Measurements from ENCODE around the gene SPON2.

SPON2 gene

DNA sequence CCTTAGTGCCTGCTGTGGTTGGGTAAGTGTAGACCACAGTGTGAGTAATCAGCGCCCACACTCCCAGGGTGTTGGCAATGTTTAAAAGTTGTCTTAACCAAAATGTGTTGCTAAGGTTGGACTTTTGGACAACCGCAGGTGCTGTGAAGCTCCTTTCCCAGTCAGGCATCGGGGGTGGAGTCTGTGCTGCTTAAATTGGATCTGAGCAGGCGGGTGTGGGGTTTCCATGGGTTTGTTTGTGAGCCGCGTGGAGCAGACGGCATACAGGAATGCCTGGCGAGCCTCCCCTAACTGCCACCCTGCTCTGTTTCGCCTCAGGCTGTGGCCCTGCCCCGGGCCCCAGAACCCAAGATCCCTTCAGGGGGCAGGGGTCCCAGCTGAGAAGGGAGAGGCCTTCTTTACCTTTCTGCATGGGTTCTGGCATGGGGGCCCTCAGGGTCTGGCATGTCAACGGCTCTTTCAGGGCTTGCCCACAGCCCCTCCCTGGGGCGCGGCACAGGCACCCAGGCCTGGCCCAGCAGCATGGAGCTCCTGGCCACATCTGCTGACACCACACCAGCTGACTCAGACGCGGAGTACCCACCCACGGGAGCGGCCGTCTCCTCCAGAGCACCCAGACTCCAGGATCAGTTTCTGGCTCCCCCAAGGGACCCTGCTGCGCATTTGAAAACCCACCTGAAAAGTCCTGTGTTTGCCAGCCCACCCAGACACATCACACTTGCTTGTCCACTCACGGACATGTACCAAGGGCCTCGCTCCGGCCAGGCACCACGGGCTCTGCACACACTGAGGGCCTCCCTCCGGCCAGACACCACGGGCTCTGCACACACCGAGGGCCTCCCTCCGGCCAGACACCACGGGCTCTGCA is 5.1 kb upstream of the SPON2 start:
- Histone ChIP-seq H3K36me3 (ENCODE audit: insufficient read depth, low read length) (no peaks in the 10 kb centered on the region), H3K4me3 (ENCODE audit: low read depth in 1 of 2, low read length in 2 of 2) (no peak overlapping the region), H4K20me1 (ENCODE audit: insufficient read depth, low read length) (no peaks in the 10 kb centered on the region), H3K79me2 (ENCODE audit: insufficient read depth, low read length) (no peaks in the 10 kb centered on the region), H3K9ac (ENCODE audit: low read depth, low read length) (no peak overlapping the region), H3K9me3 (ENCODE audit: insufficient read depth, low read length, severe bottlenecking) (peaks cover 13% of the 10 kb centered on the region), H3K4me1 (ENCODE audit: insufficient read depth, low read length) (no peaks in the 10 kb centered on the region), H3K4me2 (ENCODE audit: insufficient read depth, low read length) (no peak overlapping the region), H3K27ac (ENCODE audit: low read length) (no peak overlapping the region; the same call in 1 of the 2 replicates), H3K27me3 (ENCODE audit: insufficient read depth, low read length, poor library complexity) (no peaks in the 10 kb centered on the region), H2AFZ (ENCODE audit: low read depth, low read length) (no peak overlapping the region)
- TF ChIP-seq, protein P1, sequence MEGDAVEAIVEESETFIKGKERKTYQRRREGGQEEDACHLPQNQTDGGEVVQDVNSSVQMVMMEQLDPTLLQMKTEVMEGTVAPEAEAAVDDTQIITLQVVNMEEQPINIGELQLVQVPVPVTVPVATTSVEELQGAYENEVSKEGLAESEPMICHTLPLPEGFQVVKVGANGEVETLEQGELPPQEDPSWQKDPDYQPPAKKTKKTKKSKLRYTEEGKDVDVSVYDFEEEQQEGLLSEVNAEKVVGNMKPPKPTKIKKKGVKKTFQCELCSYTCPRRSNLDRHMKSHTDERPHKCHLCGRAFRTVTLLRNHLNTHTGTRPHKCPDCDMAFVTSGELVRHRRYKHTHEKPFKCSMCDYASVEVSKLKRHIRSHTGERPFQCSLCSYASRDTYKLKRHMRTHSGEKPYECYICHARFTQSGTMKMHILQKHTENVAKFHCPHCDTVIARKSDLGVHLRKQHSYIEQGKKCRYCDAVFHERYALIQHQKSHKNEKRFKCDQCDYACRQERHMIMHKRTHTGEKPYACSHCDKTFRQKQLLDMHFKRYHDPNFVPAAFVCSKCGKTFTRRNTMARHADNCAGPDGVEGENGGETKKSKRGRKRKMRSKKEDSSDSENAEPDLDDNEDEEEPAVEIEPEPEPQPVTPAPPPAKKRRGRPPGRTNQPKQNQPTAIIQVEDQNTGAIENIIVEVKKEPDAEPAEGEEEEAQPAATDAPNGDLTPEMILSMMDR (IDR thresholded peaks at IDR 0.05; ENCODE audit: borderline replicate concordance, extremely low read depth, low read length, poor library complexity, severe bottlenecking): no peak
- no peak for TF ChIP-seq EZH2 (IDR thresholded peaks at IDR 0.05; ENCODE audit: borderline replicate concordance, low read depth, low read length, severe bottlenecking)
- no peak for ATAC-seq (ENCODE audit: insufficient read depth, low read depth)
- DNase-seq: no peak

DNA sequence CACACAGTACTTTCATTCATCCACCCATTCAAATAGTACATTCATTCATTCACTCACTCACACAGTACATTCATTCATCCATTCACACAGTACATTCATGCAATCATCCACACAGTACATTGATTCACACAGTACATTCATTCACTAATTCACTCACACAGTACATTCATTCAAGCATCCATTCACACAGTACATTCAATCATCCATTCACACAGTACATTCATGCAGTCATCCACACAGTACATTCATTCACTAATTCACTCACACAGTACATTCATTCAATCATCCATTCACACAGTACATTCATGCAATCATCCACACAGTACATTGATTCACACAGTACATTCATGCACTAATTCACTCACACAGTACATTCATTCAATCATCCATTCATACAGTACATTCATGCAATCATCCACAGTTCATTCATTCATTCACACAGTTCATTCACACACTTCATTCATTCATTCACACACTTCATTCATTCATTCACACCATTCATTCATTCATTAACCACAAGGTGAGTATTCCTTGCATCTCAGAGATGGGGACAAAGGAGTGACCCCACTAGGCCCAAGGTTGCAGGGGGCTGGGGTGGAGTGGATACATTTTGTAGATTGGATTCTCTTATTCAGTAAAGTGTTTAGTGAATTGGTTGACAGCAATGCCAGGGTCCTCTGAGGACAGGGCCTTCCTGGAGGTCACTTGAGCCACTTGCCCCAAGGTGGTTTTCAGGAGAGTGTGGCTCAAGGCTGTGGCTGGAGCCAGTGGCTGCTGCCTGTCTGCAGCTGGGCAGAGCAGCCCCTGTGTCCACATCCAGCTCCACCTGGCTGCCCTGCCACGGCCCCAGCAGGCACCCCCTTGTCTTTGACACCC is 4.3 kb upstream of the SPON2 start:
- no peaks in the 10 kb centered on the region for H3K4me1 ChIP-seq (ENCODE audit: insufficient read depth, low read length)
- H3K4me3 ChIP-seq (ENCODE audit: low read depth in 1 of 2, low read length in 2 of 2): no peak overlapping the region
- no peak overlapping the region for H2AFZ ChIP-seq (ENCODE audit: low read depth, low read length)

DNA sequence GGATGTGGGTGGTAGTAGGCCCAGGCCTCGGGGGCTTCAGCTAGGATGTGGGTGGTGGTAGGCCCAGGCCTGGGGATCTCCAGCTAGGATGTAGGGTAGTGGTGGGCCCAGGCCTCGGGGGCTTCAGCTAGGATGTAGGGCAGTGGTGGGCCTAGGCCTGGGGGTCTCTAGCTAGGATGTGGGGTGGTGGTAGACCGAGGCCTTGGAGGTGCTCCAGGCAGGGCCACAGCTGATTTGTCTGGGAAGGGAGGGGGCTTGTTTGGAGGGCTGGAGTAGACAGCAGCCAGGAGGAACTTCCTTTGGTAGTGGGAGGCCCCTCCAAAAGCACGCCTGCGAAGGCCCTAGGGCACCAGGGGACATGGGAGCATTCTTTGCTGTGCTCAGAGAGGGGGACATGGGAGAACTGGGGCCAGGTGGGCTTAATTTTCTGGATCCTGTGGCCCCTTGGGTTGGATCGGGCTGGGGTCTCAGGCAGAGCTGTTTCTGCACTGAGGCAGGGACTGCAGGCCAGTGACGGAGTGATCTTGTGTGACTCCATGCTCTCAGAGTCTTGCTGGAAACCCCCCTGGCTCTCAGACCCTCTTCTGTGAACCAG is 3.3 kb upstream of the SPON2 start:
- DNase-seq: no peak
- no peak overlapping the region for H3K4me3 ChIP-seq (ENCODE audit: low read depth in 1 of 2, low read length in 2 of 2)
- peaks cover 8% of the 10 kb centered on the region for H3K9me3 ChIP-seq (ENCODE audit: insufficient read depth, low read length, severe bottlenecking)
- H3K79me2 ChIP-seq (ENCODE audit: insufficient read depth, low read length): no peaks in the 10 kb centered on the region
- H3K27ac ChIP-seq (ENCODE audit: low read length): no peak overlapping the region
- no peak overlapping the region for H3K4me2 ChIP-seq (ENCODE audit: insufficient read depth, low read length)
- H2AFZ ChIP-seq (ENCODE audit: low read depth, low read length): no peak overlapping the region
- H3K4me1 ChIP-seq (ENCODE audit: insufficient read depth, low read length): no peaks in the 10 kb centered on the region
- H3K9ac ChIP-seq (ENCODE audit: low read depth, low read length): no peak overlapping the region
- TF ChIP-seq, protein P1 (IDR thresholded peaks at IDR 0.05; ENCODE audit: borderline replicate concordance, extremely low read depth, low read length, poor library complexity, severe bottlenecking): no peak
- H3K36me3 ChIP-seq (ENCODE audit: insufficient read depth, low read length): no peaks in the 10 kb centered on the region
- H3K27me3 ChIP-seq (ENCODE audit: insufficient read depth, low read length, poor library complexity): no peaks in the 10 kb centered on the region
- H4K20me1 ChIP-seq (ENCODE audit: insufficient read depth, low read length): no peaks in the 10 kb centered on the region
- peak; percentile 22; the same call in 1 of the 3 replicates for ATAC-seq (ENCODE audit: insufficient read depth, low read depth)

More for the DNA sequence above, 4.3 kb upstream of the SPON2 start:
- H3K9me3 ChIP-seq (ENCODE audit: insufficient read depth, low read length, severe bottlenecking): peaks cover 13% of the 10 kb centered on the region
- ATAC-seq (ENCODE audit: insufficient read depth, low read depth) (no peak), DNase-seq (no peak)
- H3K27me3 ChIP-seq (ENCODE audit: insufficient read depth, low read length, poor library complexity): no peaks in the 10 kb centered on the region
- no peaks in the 10 kb centered on the region for H4K20me1 ChIP-seq (ENCODE audit: insufficient read depth, low read length)
- no peak overlapping the region for H3K9ac ChIP-seq (ENCODE audit: low read depth, low read length)
- TF ChIP-seq EZH2 (IDR thresholded peaks at IDR 0.05; ENCODE audit: borderline replicate concordance, low read depth, low read length, severe bottlenecking): no peak
- TF ChIP-seq, protein P1 (IDR thresholded peaks at IDR 0.05; ENCODE audit: borderline replicate concordance, extremely low read depth, low read length, poor library complexity, severe bottlenecking): no peak
- H3K36me3 ChIP-seq (ENCODE audit: insufficient read depth, low read length): no peaks in the 10 kb centered on the region
- H3K4me2 ChIP-seq (ENCODE audit: insufficient read depth, low read length): no peak overlapping the region
- no peaks in the 10 kb centered on the region for H3K79me2 ChIP-seq (ENCODE audit: insufficient read depth, low read length)
- no peak overlapping the region for H3K27ac ChIP-seq (ENCODE audit: low read length)

Data from DND-41 (cell line).